Medulla oblongata (tissue), 1 donor: Measurements from ENCODE around the gene PFKFB3.
"Not testable (repeated sequence)": the region's sequence is repeated elsewhere in the genome, so short reads cannot be mapped to it uniquely, and the experiment has no call there.

Experiments used
- DNase-seq: peaks from one replicate; pipeline ENCODE4 v3.0.0-alpha.2; 2015; ENCODE audit errors: extremely low spot score

The PFKFB3 gene

GRCh38 chr10:6202098-6202683 is 541 bp upstream of the PFKFB3 start:
- DNase-seq: no peak

GRCh38 chr10:6203331-6204062 is 765 bp downstream of the PFKFB3 start:
- peak; percentile 59 for DNase-seq

GRCh38 chr10:6204063-6204340 is 1.3 kb downstream of the PFKFB3 start:
- DNase-seq: no peak

- peak; percentile 68 for DNase-seq
Measured at GRCh38 chr10:6204341-6205191, 1.8 kb downstream of the PFKFB3 start.

- DNase-seq: not testable (repeated sequence)
Measured at GRCh38 chr10:6206486-6206885, 3.8 kb downstream of the PFKFB3 start.

- DNase-seq: peak; percentile 45
Measured at GRCh38 chr10:6207658-6208057, 4.9 kb downstream of the PFKFB3 start.

DNA sequence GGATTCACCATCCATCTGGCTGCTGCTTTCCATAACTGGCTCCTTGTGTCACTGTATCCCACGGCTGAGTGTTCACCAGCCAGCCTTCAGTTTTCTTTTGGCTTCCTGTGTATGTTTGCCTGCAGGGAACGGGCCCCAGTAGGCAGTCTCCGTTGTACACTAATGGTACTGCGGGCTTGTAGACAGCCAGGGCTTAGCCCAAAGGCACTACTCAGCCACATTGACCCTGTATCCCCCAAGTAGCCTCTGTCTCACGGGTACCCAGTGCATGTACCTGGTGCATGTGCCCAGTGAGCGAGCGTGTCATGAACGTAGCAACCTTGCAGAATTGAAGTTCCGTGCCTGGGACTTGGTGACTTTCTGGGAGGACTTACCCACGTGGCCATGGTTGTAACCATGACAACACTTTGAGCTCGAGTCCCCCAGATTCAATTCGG is 6.1 kb downstream of the PFKFB3 start:
- peak; percentile 50 for DNase-seq

- DNase-seq: no peak
Measured at GRCh38 chr10:6211341-6211670, 8.6 kb downstream of the PFKFB3 start.

- peak; percentile 90 for DNase-seq
Measured at GRCh38 chr10:6211671-6212635, 9.2 kb downstream of the PFKFB3 start.

- DNase-seq: no peak
Measured at GRCh38 chr10:6212806-6213205, 10.1 kb downstream of the PFKFB3 start.

GRCh38 chr10:6213257-6213905 is 10.6 kb downstream of the PFKFB3 start:
- DNase-seq: no peak

DNA sequence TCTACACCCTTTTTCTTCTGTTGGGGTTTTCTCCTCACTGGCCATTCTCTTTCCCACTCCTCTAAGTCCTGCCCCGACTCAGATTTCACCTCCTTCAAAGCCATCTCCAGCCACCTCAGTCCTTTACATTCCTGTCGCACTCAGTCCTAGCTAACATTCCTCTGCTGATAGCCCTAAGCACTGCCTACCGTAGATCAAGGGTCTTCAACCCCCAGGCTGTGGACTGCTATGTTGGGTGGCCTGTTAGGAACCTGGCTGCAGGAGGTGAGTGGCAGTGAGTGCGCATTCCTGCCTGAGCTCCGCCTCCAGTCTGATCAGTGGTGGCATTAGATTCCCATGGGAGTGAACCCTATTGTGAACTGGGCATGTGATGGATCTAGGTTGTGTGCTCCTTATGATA is 11.2 kb downstream of the PFKFB3 start:
- DNase-seq: no peak

DNA sequence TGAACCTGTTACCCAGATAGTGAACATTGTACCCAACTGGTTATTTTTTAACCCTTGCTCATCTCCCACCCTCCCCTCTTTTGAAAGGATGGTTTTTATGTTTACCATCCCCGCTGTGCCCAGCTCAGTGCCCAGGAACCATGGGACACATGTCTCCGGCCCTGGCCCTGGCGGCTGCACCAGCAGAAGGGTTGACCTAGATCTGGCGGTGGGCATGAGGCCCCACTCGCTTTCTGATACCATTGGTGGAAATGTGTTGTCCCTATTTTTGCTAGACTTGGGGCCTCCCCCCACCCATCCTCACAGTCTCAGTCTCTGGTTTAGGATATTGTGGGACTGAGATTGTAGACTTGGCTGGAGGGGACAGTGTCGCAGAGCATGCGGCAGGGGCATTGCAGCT is 11.9 kb downstream of the PFKFB3 start:
- DNase-seq: no peak

- no peak for DNase-seq
Measured at GRCh38 chr10:6215241-6215640, 12.5 kb downstream of the PFKFB3 start.

GRCh38 chr10:6215683-6216484 is 13.2 kb downstream of the PFKFB3 start:
- DNase-seq: no peak

- no peak for DNase-seq
Measured at GRCh38 chr10:6216916-6217315, 14.2 kb downstream of the PFKFB3 start.

DNA sequence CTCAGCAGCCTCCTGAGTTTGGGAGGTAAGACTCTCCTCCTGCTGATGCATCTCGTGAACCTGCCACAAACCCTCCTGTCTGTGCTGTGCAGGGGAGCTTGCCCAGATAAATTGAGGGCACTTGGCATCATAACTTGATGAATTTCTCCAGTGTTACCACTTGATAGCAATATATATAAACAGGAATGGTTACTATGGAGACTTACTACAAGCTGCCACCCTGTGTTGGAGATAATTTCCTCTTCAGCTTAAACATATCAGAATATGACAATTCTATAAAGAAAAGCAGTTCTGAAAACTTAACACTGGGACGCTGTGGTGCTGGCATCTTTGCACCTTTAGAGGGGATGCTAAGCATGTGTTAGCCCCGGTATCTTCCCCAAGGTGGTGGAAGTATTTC is 14.9 kb downstream of the PFKFB3 start:
- no peak for DNase-seq

- DNase-seq: no peak
Measured at GRCh38 chr10:6218692-6219493, 16.2 kb downstream of the PFKFB3 start.

DNA sequence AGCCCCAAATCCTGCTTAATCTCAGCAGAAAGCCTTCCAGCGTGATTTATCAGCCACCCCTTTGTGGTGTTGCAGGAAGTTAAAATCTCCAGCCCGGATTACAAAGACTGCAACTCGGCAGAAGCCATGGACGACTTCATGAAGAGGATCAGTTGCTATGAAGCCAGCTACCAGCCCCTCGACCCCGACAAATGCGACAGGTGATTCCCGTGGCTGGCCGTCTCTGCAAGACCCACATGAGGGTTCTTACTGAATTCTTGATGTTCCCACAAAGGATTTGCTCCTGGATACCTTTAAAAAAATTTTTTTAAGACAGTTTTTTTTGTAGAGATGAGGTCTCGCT is 16.7 kb downstream of the PFKFB3 start:
- no peak for DNase-seq
